CD4-positive, alpha-beta T cell treated with Interleukin-17A for 4 hours (primary cell): ENCODE data around the gene CYBA.
A peak's percentile ranks its signal among the peaks of the same experiment; 100 is the strongest.

Experiments
- DNase-seq: peaks from one replicate; pipeline ENCODE4 v3.0.0-alpha.2; 2020; ENCODE audit warnings: mixed read lengths

Gene CYBA

GRCh38 chr16:88642881-88643643 lies 7.8 kb downstream of the CYBA start:
- no peak for DNase-seq

- DNase-seq, result no peak
These were observed 10.2 kb downstream of the CYBA start for GRCh38 chr16:88640498-88641247.

GRCh38 chr16:88640039-88640495 lies 10.8 kb downstream of the CYBA start:
- DNase-seq, result no peak

- no peak for DNase-seq
These were observed 11.4 kb downstream of the CYBA start for GRCh38 chr16:88639231-88640038.

- peak; percentile 30 for DNase-seq
These were observed 12.3 kb downstream of the CYBA start, which contains the start of gene IL17C for GRCh38 chr16:88638323-88639230. TSS of gene IL17C (plus strand) at chr16:88638572. CDS start at chr16:88638642, 70 bp downstream.

- no peak for DNase-seq
These were observed 14.2 kb downstream of the CYBA start for GRCh38 chr16:88636488-88637265.

GRCh38 chr16:88635671-88636319 lies 15.1 kb downstream of the CYBA start:
- no peak for DNase-seq

- no peak for DNase-seq
These were observed 15.7 kb downstream of the CYBA start for GRCh38 chr16:88634994-88635670.

- peak; percentile 74 for DNase-seq
These were observed 16.5 kb downstream of the CYBA start for GRCh38 chr16:88634141-88634993.

GRCh38 chr16:88633684-88634140 lies 17.1 kb downstream of the CYBA start:
- DNase-seq, result peak; percentile 53

- DNase-seq, result no peak
These were observed 18.3 kb downstream of the CYBA start for GRCh38 chr16:88632587-88632930.

GRCh38 chr16:88631920-88632586 lies 18.8 kb downstream of the CYBA start:
- DNase-seq, result no peak

GRCh38 chr16:88631384-88631783 lies 19.5 kb downstream of the CYBA start:
- DNase-seq, result no peak

- no peak for DNase-seq
These were observed 19.9 kb downstream of the CYBA start for GRCh38 chr16:88630941-88631340.

- DNase-seq, result no peak
These were observed 20.4 kb downstream of the CYBA start for GRCh38 chr16:88630433-88630832.

GRCh38 chr16:88629835-88630234 lies 21.0 kb downstream of the CYBA start:
- no peak for DNase-seq

GRCh38 chr16:88628512-88628974 lies 22.3 kb downstream of the CYBA start:
- DNase-seq, result no peak
